ENCODE results near the gene OPRL1. TPM values are rescaled to one million over a fixed set of nuclear protein-coding genes. Genes with fewer than 3 reads are reported as not detected.

Gene OPRL1
- total and polyA plus RNA-seq, 4 donors: 5.2 to 26.3 (median 18.6) TPM

- H3K4me3 ChIP-seq (ENCODE audit: low read depth, low read length): no peak overlapping the region
- 95% methylated on average over 30 of the region's 31 CpGs for WGBS (ENCODE audit: insufficient coverage)
- H3K27me3 ChIP-seq (ENCODE audit: control insufficient read depth, insufficient read depth, low read length): no peaks in the 10 kb centered on the region
- H3K4me1 ChIP-seq (ENCODE audit: control insufficient read depth, insufficient read depth, low read length): peaks cover 15% of the 10 kb centered on the region
- no peak overlapping the region for H3K27ac ChIP-seq (ENCODE audit: low read depth, low read length)
- no peaks in the 10 kb centered on the region for H3K9me3 ChIP-seq (ENCODE audit: control insufficient read depth, insufficient read depth, low read length)
- H3K36me3 ChIP-seq (ENCODE audit: control insufficient read depth, insufficient read depth, low read length): peaks cover 96% of the 10 kb centered on the region
- no peak for DNase-seq (ENCODE audit: low read depth in 4 of 6, low spot score in 6 of 6)
Observed at GRCh38 chr20:64070244-64070993, 9.5 kb upstream of the OPRL1 start.

DNA sequence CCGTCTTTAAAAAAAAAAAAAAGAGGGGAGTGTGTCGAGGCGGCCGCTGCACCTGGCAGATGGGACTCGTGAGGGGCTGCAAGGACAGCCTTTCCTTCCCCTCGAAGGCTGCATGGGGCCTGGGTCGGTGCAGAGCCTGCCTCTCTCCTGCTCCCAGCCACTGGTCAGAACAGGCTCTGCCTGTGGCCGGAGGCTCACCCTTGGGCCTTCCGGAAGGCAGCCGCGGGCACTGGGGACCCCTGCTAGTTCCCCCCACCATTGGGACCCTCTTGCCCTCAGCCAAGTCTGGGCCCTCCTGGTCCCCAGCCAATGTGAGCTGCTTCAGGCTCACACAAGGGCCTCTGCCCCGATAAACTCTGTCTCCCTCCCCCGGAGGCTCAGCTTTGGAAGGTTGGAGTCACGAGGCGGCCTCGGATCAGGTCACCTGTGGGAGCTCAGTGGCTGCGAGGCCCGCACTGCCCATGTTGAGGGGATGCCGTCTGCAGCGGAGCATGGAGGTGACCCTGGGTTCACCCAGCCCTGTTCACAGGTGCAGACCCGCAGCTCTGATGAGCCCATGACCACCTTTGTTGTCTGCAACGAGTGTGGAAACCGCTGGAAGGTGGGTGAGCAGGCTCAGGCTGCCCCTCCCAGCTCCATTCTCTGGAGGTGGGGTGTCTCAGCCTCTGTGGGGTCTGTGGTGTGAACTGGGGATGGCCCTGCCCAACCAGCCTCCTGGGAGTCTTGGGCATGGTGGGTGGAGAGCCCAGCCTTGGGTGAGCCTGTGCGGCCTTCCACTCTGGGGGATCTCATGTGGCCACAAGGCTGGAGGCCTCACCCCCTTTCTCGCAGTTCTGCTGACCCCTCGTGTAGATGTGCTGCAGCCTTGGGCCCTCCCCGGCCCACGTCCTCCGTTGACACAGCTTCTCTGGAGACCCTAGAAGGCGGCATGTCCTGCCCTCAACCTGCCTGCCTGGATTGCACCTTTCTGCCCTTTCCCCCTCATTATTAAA, 8.2 kb upstream of the OPRL1 start:
- peaks cover 13% of the 10 kb centered on the region for H3K4me1 ChIP-seq (ENCODE audit: control insufficient read depth, insufficient read depth, low read length)
- DNase-seq (ENCODE audit: low read depth in 4 of 6, low spot score in 6 of 6): no peak
- no peak overlapping the region for H3K27ac ChIP-seq (ENCODE audit: low read depth, low read length)
- H3K27me3 ChIP-seq (ENCODE audit: control insufficient read depth, insufficient read depth, low read length): no peaks in the 10 kb centered on the region
- H3K4me3 ChIP-seq (ENCODE audit: low read depth, low read length): no peak overlapping the region
- peaks cover 97% of the 10 kb centered on the region for H3K36me3 ChIP-seq (ENCODE audit: control insufficient read depth, insufficient read depth, low read length)
- no peaks in the 10 kb centered on the region for H3K9me3 ChIP-seq (ENCODE audit: control insufficient read depth, insufficient read depth, low read length)
- WGBS (ENCODE audit: insufficient coverage): 87% methylated on average over 28 of the region's 30 CpGs

- Histone ChIP-seq H3K36me3 (ENCODE audit: control insufficient read depth, insufficient read depth, low read length) (peaks cover 94% of the 10 kb centered on the region), H3K4me3 (ENCODE audit: low read depth, low read length) (no peak overlapping the region), H3K9me3 (ENCODE audit: control insufficient read depth, insufficient read depth, low read length) (no peaks in the 10 kb centered on the region), H3K27me3 (ENCODE audit: control insufficient read depth, insufficient read depth, low read length) (no peaks in the 10 kb centered on the region), H3K4me1 (ENCODE audit: control insufficient read depth, insufficient read depth, low read length) (peaks cover 13% of the 10 kb centered on the region), H3K27ac (ENCODE audit: low read depth, low read length) (no peak overlapping the region)
- 92% methylated on average over 10 of the region's 14 CpGs for WGBS (ENCODE audit: insufficient coverage)
- DNase-seq (ENCODE audit: low read depth in 4 of 6, low spot score in 6 of 6): no peak
Observed at GRCh38 chr20:64072498-64073063, 7.3 kb upstream of the OPRL1 start.

- WGBS (ENCODE audit: insufficient coverage): 88% methylated on average over 33 of the region's 37 CpGs
- H3K27me3 ChIP-seq (ENCODE audit: control insufficient read depth, insufficient read depth, low read length): no peaks in the 10 kb centered on the region
- no peak for DNase-seq (ENCODE audit: low read depth in 4 of 6, low spot score in 6 of 6)
- peaks cover 22% of the 10 kb centered on the region for H3K4me1 ChIP-seq (ENCODE audit: control insufficient read depth, insufficient read depth, low read length)
- H3K4me3 ChIP-seq (ENCODE audit: low read depth, low read length): no peak overlapping the region
- no peak overlapping the region for H3K27ac ChIP-seq (ENCODE audit: low read depth, low read length)
- peaks cover 87% of the 10 kb centered on the region for H3K36me3 ChIP-seq (ENCODE audit: control insufficient read depth, insufficient read depth, low read length)
- no peaks in the 10 kb centered on the region for H3K9me3 ChIP-seq (ENCODE audit: control insufficient read depth, insufficient read depth, low read length)
Observed at GRCh38 chr20:64073476-64074183, 6.3 kb upstream of the OPRL1 start.

DNA sequence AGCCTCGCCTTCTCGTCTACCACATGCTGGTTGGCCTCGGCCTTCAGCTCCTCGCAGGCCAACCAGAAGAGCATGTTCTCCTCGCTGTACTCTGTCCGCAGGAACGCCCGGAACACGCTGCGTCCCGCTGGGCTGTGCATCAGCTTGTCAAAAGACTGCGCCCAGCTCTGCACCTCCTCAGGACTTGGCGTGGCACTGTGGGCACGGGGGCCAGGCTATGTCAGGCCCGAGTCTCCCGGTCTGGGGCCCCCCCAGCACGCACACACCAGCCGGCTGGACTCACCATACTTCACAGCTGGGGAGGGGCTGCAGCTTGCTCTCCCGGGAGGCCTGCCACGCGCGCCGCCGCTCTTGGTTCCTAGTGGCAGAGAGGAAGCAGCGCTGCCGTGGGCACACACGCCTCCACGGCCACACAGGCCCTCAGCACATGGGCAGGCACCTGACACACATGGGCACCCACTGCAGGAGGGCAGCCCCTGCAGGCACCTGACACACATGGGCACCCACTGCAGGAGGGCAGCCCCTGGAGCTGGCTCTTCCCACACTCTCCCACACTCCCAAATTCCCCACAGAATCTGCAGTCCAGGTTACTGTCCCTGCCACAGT, 5.6 kb upstream of the OPRL1 start:
- 86% methylated on average over 28 of the region's 28 CpGs for WGBS (ENCODE audit: insufficient coverage)
- Histone ChIP-seq H3K36me3 (ENCODE audit: control insufficient read depth, insufficient read depth, low read length) (peaks cover 80% of the 10 kb centered on the region), H3K27ac (ENCODE audit: low read depth, low read length) (no peak overlapping the region)

DNA sequence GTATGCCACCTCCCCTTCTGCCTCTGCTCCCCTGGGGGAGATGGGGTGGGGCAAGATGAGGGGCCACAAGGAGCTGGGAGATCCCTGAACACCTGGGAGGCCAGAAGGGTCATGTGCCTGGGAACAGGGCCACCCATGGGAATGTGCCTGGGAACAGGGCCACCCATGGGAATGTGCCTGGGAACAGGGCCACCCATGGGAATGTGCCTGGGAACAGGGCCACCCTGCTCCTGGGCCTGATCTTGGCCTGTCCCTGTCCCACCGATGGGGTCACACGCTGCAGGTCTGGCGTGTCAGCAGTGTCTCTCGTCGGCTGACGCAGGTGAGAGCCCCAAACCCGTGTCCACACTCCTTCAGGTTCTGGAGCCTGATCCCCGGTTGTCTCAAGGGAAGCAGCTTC, 4.9 kb upstream of the OPRL1 start:
- H3K4me3 ChIP-seq (ENCODE audit: low read depth, low read length): no peak overlapping the region
- no peak for DNase-seq (ENCODE audit: low read depth in 4 of 6, low spot score in 6 of 6)
- H3K27ac ChIP-seq (ENCODE audit: low read depth, low read length): no peak overlapping the region

More for the DNA sequence above, 5.6 kb upstream of the OPRL1 start:
- H3K4me1 ChIP-seq (ENCODE audit: control insufficient read depth, insufficient read depth, low read length): peaks cover 28% of the 10 kb centered on the region
- no peak overlapping the region for H3K4me3 ChIP-seq (ENCODE audit: low read depth, low read length)
- H3K27me3 ChIP-seq (ENCODE audit: control insufficient read depth, insufficient read depth, low read length): no peaks in the 10 kb centered on the region
- no peaks in the 10 kb centered on the region for H3K9me3 ChIP-seq (ENCODE audit: control insufficient read depth, insufficient read depth, low read length)
- DNase-seq (ENCODE audit: low read depth in 4 of 6, low spot score in 6 of 6): no peak

DNA sequence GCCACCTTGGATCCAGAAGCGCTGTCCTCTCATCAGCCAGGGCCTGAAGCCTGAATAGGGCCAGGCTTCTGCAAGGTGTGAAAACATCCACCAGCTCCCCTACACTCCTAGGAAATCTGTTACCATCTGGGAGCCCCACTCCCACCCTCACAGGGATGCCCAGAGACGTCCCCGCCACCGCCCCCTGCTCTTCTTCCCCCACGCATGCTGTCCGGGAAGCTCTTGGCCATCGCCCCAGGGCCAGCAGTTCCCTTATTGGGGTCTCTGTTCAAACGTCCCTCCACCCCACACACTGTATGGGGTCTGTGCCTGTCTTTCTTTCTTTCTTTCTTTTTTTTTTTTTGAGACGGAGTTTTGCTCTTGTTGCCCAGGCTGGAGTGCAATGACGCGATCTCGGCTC, 4.3 kb upstream of the OPRL1 start:
- Histone ChIP-seq H3K27ac (ENCODE audit: low read depth, low read length) (no peak overlapping the region), H3K4me1 (ENCODE audit: control insufficient read depth, insufficient read depth, low read length) (peaks cover 29% of the 10 kb centered on the region), H3K9me3 (ENCODE audit: control insufficient read depth, insufficient read depth, low read length) (no peaks in the 10 kb centered on the region), H3K27me3 (ENCODE audit: control insufficient read depth, insufficient read depth, low read length) (no peaks in the 10 kb centered on the region), H3K36me3 (ENCODE audit: control insufficient read depth, insufficient read depth, low read length) (peaks cover 68% of the 10 kb centered on the region), H3K4me3 (ENCODE audit: low read depth, low read length) (no peak overlapping the region)
- DNase-seq (ENCODE audit: low read depth in 4 of 6, low spot score in 6 of 6): no peak
- 78% methylated on average over 9 of the region's 12 CpGs for WGBS (ENCODE audit: insufficient coverage)

More for the DNA sequence above, 4.9 kb upstream of the OPRL1 start:
- Histone ChIP-seq H3K9me3 (ENCODE audit: control insufficient read depth, insufficient read depth, low read length) (no peaks in the 10 kb centered on the region), H3K27me3 (ENCODE audit: control insufficient read depth, insufficient read depth, low read length) (no peaks in the 10 kb centered on the region), H3K36me3 (ENCODE audit: control insufficient read depth, insufficient read depth, low read length) (peaks cover 74% of the 10 kb centered on the region), H3K4me1 (ENCODE audit: control insufficient read depth, insufficient read depth, low read length) (peaks cover 24% of the 10 kb centered on the region)
- WGBS (ENCODE audit: insufficient coverage): 95% methylated on average over 8 of the region's 8 CpGs

GRCh38 chr20:64076061-64076997, 3.6 kb upstream of the OPRL1 start:
- peaks cover 60% of the 10 kb centered on the region for H3K36me3 ChIP-seq (ENCODE audit: control insufficient read depth, insufficient read depth, low read length)
- H3K9me3 ChIP-seq (ENCODE audit: control insufficient read depth, insufficient read depth, low read length): no peaks in the 10 kb centered on the region
- WGBS (ENCODE audit: insufficient coverage): 97% methylated on average over 18 of the region's 22 CpGs
- H3K4me1 ChIP-seq (ENCODE audit: control insufficient read depth, insufficient read depth, low read length): peaks cover 37% of the 10 kb centered on the region
- H3K27me3 ChIP-seq (ENCODE audit: control insufficient read depth, insufficient read depth, low read length): no peaks in the 10 kb centered on the region
- DNase-seq (ENCODE audit: low read depth in 4 of 6, low spot score in 6 of 6): no peak
- no peak overlapping the region for H3K27ac ChIP-seq (ENCODE audit: low read depth, low read length)
- no peak overlapping the region for H3K4me3 ChIP-seq (ENCODE audit: low read depth, low read length)
